PC-3 (cell line): ENCODE results near the gene MAST2. TPM values are rescaled to one million over a fixed set of nuclear protein-coding genes. Genes with fewer than 3 reads are reported as not detected.

Source experiments
- ATAC-seq: fragments of 200-7000 bp; cut with Tn5 transposase; 2 replicates; pipeline ENCODE4 v1.9.1; 2020; ENCODE audit warnings: mild to moderate bottlenecking, moderate library complexity
- BruUV-seq: library from RNA; stranded (reverse); fragments of 400-500 nt; replicated peaks from 2 replicates; lab custom pipeline; 2021; lab: Mats Ljungman, UMichigan
- CTCF ChIA-PET: fragments of 300-600 bp; sonication (Branson Sonifier 250); formaldehyde crosslinking; loops from one replicate; lab custom pipeline; 2022; ENCODE audit warnings: antibody characterized with exemption; lab: Charles Lee
- POLR2A ChIA-PET: fragments of 300-600 bp; sonication (Branson Sonifier 250); formaldehyde crosslinking; loops from one replicate; lab custom pipeline; 2022; ENCODE audit warnings: antibody characterized with exemption; ENCODE audit not compliant: unreplicated experiment; lab: Charles Lee
- DNase-seq: peaks from one replicate; pipeline ENCODE4 v3.0.0-alpha.2; 2015
- H2AFZ ChIP-seq: fragments of 300-600 bp; sonication (generic); 2 replicates; pipeline ENCODE4 v1.6.0; 2016; ENCODE audit warnings: antibody characterized with exemption, low read length
- H3F3A ChIP-seq: fragments of 300-600 bp; sonication (generic); one replicate; pipeline ENCODE4 v1.6.0; 2017; ENCODE audit warnings: antibody characterized with exemption, low read length, control low read depth, mild to moderate bottlenecking; ENCODE audit not compliant: unreplicated experiment
- H3K27ac ChIP-seq: fragments of 300-600 bp; sonication (generic); 2 replicates; pipeline ENCODE4 v1.5.1; 2016; ENCODE audit warnings: mild to moderate bottlenecking, low read length
- H3K27me3 ChIP-seq: fragments of 300-600 bp; sonication (generic); 2 replicates; pipeline ENCODE4 v1.6.1; 2016; ENCODE audit warnings: low read length, mixed read lengths
- H3K36me3 ChIP-seq: fragments of 300-600 bp; sonication (generic); 2 replicates; pipeline ENCODE4 v1.6.1; 2016; ENCODE audit warnings: low read depth, mixed run types, low read length, mixed read lengths
- H3K4me1 ChIP-seq: fragments of 300-600 bp; sonication (generic); 2 replicates; pipeline ENCODE4 v1.5.1; 2016; ENCODE audit warnings: low read length; ENCODE audit not compliant: insufficient read depth
- H3K4me2 ChIP-seq: fragments of 300-600 bp; sonication (generic); 2 replicates; pipeline ENCODE4 v1.6.0; 2016; ENCODE audit warnings: low read length
- H3K4me3 ChIP-seq: fragments of 300-600 bp; sonication (generic); 2 replicates; pipeline ENCODE4 v1.5.1; 2016; ENCODE audit warnings: mild to moderate bottlenecking, low read length, mixed read lengths
- H3K79me2 ChIP-seq: fragments of 300-600 bp; sonication (generic); 2 replicates; pipeline ENCODE4 v1.6.1; 2017; ENCODE audit warnings: low read length, mixed read lengths
- H3K9ac ChIP-seq: fragments of 300-600 bp; sonication (generic); 2 replicates; pipeline ENCODE4 v1.6.0; 2016; ENCODE audit warnings: mild to moderate bottlenecking, low read length
- H3K9me2 ChIP-seq: fragments of 300-600 bp; sonication (generic); replicated peaks from 2 replicates; pipeline ENCODE4 v1.6.1; 2016; ENCODE audit warnings: mixed run types, low read length, mixed read lengths
- H3K9me3 ChIP-seq: fragments of 300-600 bp; sonication (generic); 2 replicates; pipeline ENCODE4 v1.6.1; 2016; ENCODE audit warnings: low read length, mixed read lengths
- H4K20me1 ChIP-seq: fragments of 300-600 bp; sonication (generic); 2 replicates; pipeline ENCODE4 v1.6.1; 2016; ENCODE audit warnings: low read length, mixed read lengths
- EZH2 ChIP-seq: fragments of 300-600 bp; sonication (generic); IDR thresholded peaks from one replicate; pipeline ENCODE4 v1.6.1; 2017; ENCODE audit warnings: antibody characterized with exemption, mild to moderate bottlenecking, low read length; ENCODE audit not compliant: unreplicated experiment
- EZH2phosphoT487 ChIP-seq: fragments of 300-600 bp; sonication (generic); IDR thresholded peaks from 2 replicates; pipeline ENCODE4 v1.6.1; 2018; ENCODE audit warnings: mild to moderate bottlenecking, antibody characterized with exemption, low read length, borderline replicate concordance
- intact Hi-C: fragments of 100-400 bp; cut with micrococcal nuclease; formaldehyde crosslinking; loops from 2 replicates; pipeline ENCODE4 v1.9.0; 2023
- total RNA-seq: library from RNA; depleted of rRNA; stranded (reverse); fragments of >200 nt; gene quantifications from 2 replicates; pipeline ENCODE4 v1.2.3, GENCODE V29; 2014
- TF ChIP-seq, protein P1 (sequence below): fragments of 300-600 bp; sonication (generic); conservative IDR thresholded peaks from 2 replicates; pipeline ENCODE4 v1.5.1; 2017; ENCODE audit warnings: antibody characterized with exemption, low read depth, mild to moderate bottlenecking, low read length

MAST2 gene
- total RNA-seq, 1 experiment from 2014 or later, result 29.3 TPM

DNA sequence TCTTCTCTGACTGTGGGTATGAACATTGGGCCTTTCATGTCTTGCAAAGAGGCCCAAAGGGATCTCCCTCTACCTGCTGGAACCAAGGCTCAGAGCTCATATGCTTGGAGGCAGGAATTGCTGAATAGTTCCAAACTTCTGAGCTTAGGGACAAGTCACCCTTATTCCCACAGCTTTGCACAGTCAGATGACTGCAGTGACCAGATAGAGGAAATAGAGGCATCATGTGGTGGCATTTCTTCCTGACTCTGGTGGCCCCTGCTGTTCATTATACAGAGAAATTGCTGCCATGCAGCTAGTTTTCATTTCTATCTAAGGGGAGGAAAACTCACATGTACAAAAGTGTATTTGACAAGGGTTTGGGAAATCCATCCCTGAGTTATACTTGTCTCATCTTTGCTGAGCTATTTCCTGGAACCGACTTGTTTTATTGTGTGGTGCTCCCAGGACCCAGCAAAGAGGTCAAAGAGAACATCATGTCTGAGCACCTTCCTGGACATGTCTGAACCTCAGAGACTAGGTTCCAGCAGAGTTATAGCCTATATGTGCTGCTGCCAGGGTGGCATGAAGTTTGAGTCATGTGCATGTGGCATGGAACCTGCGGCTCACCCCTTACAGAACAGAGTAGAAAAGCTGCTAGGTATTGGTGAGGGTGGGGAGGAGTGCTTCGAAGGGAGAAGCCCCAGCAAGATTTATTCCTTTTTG lies 197.8 kb downstream of the MAST2 start:
- Histone ChIP-seq H3F3A (no peaks in the 10 kb centered on the region), H3K9me2 (no peaks in the 10 kb centered on the region), H3K4me3 (no peak overlapping the region), H2AFZ (no peak overlapping the region), H3K27me3 (no peaks in the 10 kb centered on the region), H3K79me2 (no peaks in the 10 kb centered on the region), H3K4me1 (no peaks in the 10 kb centered on the region), H3K36me3 (peaks cover 2% of the 10 kb centered on the region; the same call in 1 of the 2 replicates), H3K9ac (no peak overlapping the region), H3K9me3 (no peaks in the 10 kb centered on the region), H3K27ac (no peak overlapping the region), H3K4me2 (no peak overlapping the region), H4K20me1 (no peaks in the 10 kb centered on the region)
- no peak for TF ChIP-seq EZH2
- TF ChIP-seq, protein P1, sequence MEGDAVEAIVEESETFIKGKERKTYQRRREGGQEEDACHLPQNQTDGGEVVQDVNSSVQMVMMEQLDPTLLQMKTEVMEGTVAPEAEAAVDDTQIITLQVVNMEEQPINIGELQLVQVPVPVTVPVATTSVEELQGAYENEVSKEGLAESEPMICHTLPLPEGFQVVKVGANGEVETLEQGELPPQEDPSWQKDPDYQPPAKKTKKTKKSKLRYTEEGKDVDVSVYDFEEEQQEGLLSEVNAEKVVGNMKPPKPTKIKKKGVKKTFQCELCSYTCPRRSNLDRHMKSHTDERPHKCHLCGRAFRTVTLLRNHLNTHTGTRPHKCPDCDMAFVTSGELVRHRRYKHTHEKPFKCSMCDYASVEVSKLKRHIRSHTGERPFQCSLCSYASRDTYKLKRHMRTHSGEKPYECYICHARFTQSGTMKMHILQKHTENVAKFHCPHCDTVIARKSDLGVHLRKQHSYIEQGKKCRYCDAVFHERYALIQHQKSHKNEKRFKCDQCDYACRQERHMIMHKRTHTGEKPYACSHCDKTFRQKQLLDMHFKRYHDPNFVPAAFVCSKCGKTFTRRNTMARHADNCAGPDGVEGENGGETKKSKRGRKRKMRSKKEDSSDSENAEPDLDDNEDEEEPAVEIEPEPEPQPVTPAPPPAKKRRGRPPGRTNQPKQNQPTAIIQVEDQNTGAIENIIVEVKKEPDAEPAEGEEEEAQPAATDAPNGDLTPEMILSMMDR, result no peak
- TF ChIP-seq EZH2phosphoT487, result no peak
- no TSS peak for BruUV-seq
- ATAC-seq (no peak), DNase-seq (no peak)
- ChIA-PET CTCF (interaction anchor here (0.5 kb wide), 1 partner anchor 144 kb away, joined by 3 read pairs; no protein-coding TSS in a partner anchor), POLR2A (no interaction called here)
- intact Hi-C loops, result no loop called here

DNA sequence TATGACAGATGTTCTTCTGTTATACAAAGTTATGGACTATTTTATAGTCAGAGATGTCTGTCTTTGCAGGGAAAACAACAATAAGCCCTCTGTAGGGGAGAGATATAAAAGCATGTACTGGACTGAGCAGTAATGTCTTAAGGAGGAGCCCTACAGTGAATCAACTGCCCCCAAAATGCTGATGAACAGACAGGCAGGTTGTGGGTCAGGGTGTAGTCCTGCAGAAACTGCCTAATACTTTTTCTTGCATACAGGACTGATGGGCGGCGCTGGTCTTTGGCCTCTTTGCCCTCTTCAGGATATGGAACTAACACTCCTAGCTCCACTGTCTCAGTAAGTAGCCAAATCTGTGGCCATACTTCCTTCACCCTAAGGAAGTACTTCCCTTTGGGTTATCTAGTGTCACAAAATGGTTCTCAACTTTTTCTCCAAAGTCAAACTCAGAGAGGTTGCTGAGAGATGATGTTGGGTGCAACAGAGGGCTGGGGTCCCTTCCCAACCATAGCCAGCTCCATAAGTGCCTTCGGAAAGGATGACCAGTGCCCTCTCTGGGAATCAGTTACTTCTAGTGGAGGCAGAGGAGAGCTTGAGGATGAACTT lies 199.2 kb downstream of the MAST2 start:
- Histone ChIP-seq H3K4me1 (no peaks in the 10 kb centered on the region), H3K36me3 (peaks cover 10% of the 10 kb centered on the region; the same call in 1 of the 2 replicates), H3F3A (no peaks in the 10 kb centered on the region), H3K9me2 (no peaks in the 10 kb centered on the region), H3K4me2 (no peak overlapping the region), H4K20me1 (no peaks in the 10 kb centered on the region), H3K9ac (no peak overlapping the region), H3K79me2 (no peaks in the 10 kb centered on the region), H3K4me3 (no peak overlapping the region), H3K27ac (no peak overlapping the region), H3K27me3 (no peaks in the 10 kb centered on the region), H2AFZ (no peak overlapping the region), H3K9me3 (no peaks in the 10 kb centered on the region)
- ChIA-PET CTCF (no interaction called here), POLR2A (interaction anchor here (0.7 kb wide), 1 partner anchor 125 kb away, joined by 3 read pairs; no protein-coding TSS in a partner anchor)
- DNase-seq (no peak), ATAC-seq (no peak)
- intact Hi-C loops, result no loop called here
- no TSS peak for BruUV-seq
- TF ChIP-seq EZH2 (no peak), EZH2phosphoT487 (no peak)
- TF ChIP-seq, protein P1, result no peak
